Subcutaneous adipose tissue (tissue), 4 donors: ENCODE measurements around the gene CHD5. TPM values are rescaled to one million over a fixed set of nuclear protein-coding genes. Genes with fewer than 3 reads are reported as not detected.

Experiments
- total RNA-seq, 4 donors: library from RNA; depleted of rRNA; stranded (reverse); fragments of >200 nt; gene quantifications; one replicate each; pipeline ENCODE4 v1.1.0, GENCODE V29; 2016
- TF ChIP-seq, protein P1 (sequence below): fragments of 450-650 bp; IDR thresholded peaks from one replicate; pipeline ENCODE4 v1.5.1; 2016; ENCODE audit warnings: low read depth, mild to moderate bottlenecking, control low read depth, antibody characterized with exemption, moderate library complexity

The CHD5 gene
- total RNA-seq, 4 donors from 2014 or later, result 0.19 to 0.49 (median 0.22) TPM; not detected in 1

- TF ChIP-seq, protein P1, sequence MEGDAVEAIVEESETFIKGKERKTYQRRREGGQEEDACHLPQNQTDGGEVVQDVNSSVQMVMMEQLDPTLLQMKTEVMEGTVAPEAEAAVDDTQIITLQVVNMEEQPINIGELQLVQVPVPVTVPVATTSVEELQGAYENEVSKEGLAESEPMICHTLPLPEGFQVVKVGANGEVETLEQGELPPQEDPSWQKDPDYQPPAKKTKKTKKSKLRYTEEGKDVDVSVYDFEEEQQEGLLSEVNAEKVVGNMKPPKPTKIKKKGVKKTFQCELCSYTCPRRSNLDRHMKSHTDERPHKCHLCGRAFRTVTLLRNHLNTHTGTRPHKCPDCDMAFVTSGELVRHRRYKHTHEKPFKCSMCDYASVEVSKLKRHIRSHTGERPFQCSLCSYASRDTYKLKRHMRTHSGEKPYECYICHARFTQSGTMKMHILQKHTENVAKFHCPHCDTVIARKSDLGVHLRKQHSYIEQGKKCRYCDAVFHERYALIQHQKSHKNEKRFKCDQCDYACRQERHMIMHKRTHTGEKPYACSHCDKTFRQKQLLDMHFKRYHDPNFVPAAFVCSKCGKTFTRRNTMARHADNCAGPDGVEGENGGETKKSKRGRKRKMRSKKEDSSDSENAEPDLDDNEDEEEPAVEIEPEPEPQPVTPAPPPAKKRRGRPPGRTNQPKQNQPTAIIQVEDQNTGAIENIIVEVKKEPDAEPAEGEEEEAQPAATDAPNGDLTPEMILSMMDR, result no peak
Measured at GRCh38 chr1:6150006-6150938, 29.8 kb downstream of the CHD5 start.

GRCh38 chr1:6149597-6149996, 30.5 kb downstream of the CHD5 start:
- TF ChIP-seq, protein P1, result no peak

DNA sequence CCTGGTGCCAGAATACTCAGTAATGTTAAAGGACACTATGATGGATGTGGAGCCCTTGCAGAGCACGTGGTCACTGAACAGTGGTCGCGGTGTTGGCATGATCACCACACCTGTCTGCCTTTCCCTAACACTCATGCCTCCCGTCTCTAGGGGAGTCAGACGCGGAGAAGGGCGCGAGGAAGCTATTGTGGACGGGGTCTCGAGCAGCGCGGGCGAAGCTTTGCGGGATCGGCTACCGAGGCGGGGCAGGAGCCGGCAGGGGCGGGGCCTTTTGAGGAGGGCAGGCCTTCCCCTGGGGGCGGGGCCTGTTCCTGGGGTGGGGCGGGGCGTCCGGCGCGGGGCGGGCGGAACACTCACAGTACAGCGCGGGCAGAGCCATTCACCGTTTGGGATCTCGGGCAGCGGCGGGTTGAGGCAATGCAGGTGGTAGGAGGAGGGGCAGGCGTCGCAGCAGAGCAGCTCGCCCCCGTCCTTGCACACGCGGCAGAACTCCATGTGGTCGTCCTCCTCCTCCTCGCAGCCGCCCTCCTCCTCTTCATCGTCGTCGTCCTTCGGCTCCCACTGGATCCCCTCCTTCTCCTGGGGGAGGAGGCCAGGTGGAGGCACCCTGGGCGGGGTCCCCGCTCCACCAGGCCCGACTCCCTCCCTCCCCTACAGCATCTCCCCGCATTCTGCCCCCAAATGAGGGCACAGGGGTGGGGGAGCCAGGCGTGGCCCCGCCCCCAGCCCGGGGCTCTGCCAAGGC, 31.5 kb downstream of the CHD5 start:
- TF ChIP-seq, protein P1, result no peak

DNA sequence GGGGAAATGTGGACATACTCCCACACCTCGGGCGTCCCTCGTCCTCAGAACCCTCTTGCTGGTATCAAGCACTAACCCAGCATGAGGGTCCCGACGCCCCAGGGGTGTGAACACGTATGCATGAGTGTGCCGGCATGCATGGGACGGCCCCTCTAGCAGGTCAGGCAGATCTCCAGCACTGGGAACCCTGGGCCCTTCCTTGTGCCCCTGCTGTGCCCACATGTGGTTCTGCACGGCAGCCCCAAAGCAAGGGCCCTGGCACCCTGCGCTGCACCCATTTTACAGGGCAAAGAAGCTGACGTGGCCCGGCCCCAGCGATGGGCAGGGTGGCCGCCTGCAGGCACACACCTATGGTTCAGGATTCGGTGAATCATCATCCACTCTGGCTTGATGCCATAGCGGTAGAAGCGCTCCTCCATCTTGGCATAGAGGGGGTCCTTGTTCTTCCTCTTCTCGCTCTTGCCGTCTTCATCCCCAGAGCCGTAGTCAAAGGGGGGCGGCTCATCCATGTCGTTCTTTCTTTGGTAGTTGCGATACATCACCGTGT, 34.2 kb downstream of the CHD5 start:
- TF ChIP-seq, protein P1, result no peak

- TF ChIP-seq, protein P1, result no peak
Measured at GRCh38 chr1:6145396-6145750, 34.7 kb downstream of the CHD5 start.

DNA sequence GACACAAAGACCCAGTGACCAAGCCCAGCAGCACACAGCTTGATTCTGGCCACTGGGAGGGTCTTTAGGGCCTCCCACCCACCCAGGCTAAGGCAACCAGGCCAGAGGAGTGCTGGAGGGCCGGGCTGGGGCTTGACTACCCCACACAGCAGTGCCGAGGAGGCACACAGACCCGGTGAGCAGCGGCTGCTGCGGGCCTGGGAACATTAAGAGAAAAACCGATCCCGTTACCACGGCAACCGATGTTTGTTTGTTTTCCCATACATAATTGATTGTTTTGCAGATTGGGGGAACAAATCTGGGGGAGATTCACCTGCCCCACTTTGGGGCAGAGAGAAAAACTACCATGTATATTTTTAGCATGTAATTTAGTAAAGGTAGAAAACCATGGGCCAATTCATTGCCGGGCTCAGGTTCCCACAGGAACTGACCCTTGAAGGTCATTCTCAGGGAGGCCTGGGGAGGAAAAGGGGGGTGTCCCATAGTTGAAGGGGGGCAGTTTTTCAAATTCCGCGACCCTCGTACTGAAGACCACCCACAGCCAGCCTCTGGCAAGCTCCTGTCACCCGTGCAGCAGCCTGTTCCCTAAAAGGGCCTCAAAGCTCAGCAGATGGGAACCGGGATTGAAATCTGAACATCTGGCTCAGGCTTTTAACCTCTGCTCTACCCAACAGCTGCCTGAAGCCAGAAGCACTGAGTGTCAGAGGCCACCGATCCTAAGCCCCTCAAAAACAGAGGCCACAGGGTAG, 35.3 kb downstream of the CHD5 start:
- TF ChIP-seq, protein P1, result no peak
